ENCODE measurements around the gene FOXA2. TPM values are rescaled to one million over a fixed set of nuclear protein-coding genes. Genes with fewer than 3 reads are reported as not detected.

FOXA2 gene
- total and polyA plus RNA-seq, 2 of the 13 experiments (the other 11 are each of a cell fraction or from before 2014, with no cell fraction given) = 8.8 to 12.2 TPM

DNA sequence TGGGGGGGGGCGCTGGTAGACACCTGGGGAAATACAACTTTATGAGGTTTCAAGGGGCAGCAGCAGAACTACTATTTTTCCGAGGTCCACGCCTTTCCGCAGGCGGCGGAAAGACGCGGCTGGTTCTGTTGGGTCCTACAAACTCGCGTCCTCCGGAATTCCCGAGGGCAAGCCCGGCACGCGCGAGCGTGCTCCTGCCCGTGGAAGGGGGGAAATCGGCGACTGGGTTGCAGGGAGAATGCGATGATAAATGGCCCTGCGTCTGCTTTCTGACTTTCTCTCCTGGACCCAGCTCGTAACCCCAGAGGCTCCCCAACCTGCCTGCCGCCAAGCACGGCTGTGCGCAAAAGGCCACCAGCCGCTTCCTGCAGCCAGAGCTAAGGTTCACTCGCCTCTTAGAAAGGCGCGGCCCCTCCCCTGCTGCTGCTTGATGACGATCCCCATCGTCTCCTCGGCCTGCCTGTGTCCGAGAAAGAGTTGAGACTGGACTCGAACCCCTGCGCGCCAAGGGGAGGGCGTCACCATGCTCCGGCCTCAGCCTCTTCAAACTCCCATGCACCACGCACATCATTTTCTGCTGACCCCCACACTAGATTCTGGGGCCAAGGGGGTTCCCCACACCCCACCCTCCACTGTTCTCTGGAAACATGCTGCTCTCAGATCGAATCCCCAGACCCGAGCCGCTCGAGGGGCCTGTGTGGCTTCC, 6.7 kb downstream of the FOXA2 start (continued):
- TF ChIP-seq, protein P1, sequence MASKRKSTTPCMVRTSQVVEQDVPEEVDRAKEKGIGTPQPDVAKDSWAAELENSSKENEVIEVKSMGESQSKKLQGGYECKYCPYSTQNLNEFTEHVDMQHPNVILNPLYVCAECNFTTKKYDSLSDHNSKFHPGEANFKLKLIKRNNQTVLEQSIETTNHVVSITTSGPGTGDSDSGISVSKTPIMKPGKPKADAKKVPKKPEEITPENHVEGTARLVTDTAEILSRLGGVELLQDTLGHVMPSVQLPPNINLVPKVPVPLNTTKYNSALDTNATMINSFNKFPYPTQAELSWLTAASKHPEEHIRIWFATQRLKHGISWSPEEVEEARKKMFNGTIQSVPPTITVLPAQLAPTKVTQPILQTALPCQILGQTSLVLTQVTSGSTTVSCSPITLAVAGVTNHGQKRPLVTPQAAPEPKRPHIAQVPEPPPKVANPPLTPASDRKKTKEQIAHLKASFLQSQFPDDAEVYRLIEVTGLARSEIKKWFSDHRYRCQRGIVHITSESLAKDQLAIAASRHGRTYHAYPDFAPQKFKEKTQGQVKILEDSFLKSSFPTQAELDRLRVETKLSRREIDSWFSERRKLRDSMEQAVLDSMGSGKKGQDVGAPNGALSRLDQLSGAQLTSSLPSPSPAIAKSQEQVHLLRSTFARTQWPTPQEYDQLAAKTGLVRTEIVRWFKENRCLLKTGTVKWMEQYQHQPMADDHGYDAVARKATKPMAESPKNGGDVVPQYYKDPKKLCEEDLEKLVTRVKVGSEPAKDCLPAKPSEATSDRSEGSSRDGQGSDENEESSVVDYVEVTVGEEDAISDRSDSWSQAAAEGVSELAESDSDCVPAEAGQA (IDR thresholded peaks at IDR 0.05; ENCODE audit: low read depth) = no peak
- TF ChIP-seq, protein P1 (CRISPR knock-in tag; IDR thresholded peaks at IDR 0.05; ENCODE audit: borderline replicate concordance) = no peak
- peak; percentile 51; the same call in 1 of the 2 replicates for TF ChIP-seq SAP130 (CRISPR knock-in tag; IDR thresholded peaks at IDR 0.05; ENCODE audit: low read depth)
- TF ChIP-seq, protein P2, sequence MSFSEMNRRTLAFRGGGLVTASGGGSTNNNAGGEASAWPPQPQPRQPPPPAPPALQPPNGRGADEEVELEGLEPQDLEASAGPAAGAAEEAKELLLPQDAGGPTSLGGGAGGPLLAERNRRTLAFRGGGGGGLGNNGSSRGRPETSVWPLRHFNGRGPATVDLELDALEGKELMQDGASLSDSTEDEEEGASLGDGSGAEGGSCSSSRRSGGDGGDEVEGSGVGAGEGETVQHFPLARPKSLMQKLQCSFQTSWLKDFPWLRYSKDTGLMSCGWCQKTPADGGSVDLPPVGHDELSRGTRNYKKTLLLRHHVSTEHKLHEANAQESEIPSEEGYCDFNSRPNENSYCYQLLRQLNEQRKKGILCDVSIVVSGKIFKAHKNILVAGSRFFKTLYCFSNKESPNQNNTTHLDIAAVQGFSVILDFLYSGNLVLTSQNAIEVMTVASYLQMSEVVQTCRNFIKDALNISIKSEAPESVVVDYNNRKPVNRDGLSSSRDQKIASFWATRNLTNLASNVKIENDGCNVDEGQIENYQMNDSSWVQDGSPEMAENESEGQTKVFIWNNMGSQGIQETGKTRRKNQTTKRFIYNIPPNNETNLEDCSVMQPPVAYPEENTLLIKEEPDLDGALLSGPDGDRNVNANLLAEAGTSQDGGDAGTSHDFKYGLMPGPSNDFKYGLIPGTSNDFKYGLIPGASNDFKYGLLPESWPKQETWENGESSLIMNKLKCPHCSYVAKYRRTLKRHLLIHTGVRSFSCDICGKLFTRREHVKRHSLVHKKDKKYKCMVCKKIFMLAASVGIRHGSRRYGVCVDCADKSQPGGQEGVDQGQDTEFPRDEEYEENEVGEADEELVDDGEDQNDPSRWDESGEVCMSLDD (CRISPR knock-in tag; IDR thresholded peaks at IDR 0.05; ENCODE audit: borderline replicate concordance) = no peak
- TF ChIP-seq, protein P3, sequence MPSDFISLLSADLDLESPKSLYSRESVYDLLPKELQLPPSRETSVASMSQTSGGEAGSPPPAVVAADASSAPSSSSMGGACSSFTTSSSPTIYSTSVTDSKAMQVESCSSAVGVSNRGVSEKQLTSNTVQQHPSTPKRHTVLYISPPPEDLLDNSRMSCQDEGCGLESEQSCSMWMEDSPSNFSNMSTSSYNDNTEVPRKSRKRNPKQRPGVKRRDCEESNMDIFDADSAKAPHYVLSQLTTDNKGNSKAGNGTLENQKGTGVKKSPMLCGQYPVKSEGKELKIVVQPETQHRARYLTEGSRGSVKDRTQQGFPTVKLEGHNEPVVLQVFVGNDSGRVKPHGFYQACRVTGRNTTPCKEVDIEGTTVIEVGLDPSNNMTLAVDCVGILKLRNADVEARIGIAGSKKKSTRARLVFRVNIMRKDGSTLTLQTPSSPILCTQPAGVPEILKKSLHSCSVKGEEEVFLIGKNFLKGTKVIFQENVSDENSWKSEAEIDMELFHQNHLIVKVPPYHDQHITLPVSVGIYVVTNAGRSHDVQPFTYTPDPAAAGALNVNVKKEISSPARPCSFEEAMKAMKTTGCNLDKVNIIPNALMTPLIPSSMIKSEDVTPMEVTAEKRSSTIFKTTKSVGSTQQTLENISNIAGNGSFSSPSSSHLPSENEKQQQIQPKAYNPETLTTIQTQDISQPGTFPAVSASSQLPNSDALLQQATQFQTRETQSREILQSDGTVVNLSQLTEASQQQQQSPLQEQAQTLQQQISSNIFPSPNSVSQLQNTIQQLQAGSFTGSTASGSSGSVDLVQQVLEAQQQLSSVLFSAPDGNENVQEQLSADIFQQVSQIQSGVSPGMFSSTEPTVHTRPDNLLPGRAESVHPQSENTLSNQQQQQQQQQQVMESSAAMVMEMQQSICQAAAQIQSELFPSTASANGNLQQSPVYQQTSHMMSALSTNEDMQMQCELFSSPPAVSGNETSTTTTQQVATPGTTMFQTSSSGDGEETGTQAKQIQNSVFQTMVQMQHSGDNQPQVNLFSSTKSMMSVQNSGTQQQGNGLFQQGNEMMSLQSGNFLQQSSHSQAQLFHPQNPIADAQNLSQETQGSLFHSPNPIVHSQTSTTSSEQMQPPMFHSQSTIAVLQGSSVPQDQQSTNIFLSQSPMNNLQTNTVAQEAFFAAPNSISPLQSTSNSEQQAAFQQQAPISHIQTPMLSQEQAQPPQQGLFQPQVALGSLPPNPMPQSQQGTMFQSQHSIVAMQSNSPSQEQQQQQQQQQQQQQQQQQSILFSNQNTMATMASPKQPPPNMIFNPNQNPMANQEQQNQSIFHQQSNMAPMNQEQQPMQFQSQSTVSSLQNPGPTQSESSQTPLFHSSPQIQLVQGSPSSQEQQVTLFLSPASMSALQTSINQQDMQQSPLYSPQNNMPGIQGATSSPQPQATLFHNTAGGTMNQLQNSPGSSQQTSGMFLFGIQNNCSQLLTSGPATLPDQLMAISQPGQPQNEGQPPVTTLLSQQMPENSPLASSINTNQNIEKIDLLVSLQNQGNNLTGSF (CRISPR knock-in tag; IDR thresholded peaks at IDR 0.05) = no peak; the same call in 1 of the 2 replicates
- TF ChIP-seq CBX2 (IDR thresholded peaks at IDR 0.05; ENCODE audit: low read depth, low read length) = no peak
- TF ChIP-seq CBX2 (CRISPR knock-in tag; IDR thresholded peaks at IDR 0.05; ENCODE audit: low read depth) = 0 out of 2 replicates have a peak, but pooled peaks have one; percentile 24
- TF ChIP-seq ZNF432 (CRISPR knock-in tag; IDR thresholded peaks at IDR 0.05; ENCODE audit: borderline replicate concordance) = peak; percentile 76; the same call in 1 of the 2 replicates
- TF ChIP-seq ADNP (CRISPR knock-in tag; IDR thresholded peaks at IDR 0.05) = 0 out of 2 replicates have a peak, but pooled peaks have one; percentile 61
- TF ChIP-seq, protein P4, sequence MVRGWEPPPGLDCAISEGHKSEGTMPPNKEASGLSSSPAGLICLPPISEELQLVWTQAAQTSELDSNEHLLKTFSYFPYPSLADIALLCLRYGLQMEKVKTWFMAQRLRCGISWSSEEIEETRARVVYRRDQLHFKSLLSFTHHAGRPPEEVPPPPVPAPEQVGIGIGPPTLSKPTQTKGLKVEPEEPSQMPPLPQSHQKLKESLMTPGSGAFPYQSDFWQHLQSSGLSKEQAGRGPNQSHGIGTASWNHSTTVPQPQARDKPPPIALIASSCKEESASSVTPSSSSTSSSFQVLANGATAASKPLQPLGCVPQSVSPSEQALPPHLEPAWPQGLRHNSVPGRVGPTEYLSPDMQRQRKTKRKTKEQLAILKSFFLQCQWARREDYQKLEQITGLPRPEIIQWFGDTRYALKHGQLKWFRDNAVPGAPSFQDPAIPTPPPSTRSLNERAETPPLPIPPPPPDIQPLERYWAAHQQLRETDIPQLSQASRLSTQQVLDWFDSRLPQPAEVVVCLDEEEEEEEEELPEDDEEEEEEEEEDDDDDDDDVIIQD (CRISPR knock-in tag; IDR thresholded peaks at IDR 0.05; ENCODE audit: low read depth) = no peak
- TF ChIP-seq RORA (CRISPR knock-in tag; IDR thresholded peaks at IDR 0.05) = no peak
- TF ChIP-seq ZSCAN31 (CRISPR knock-in tag; IDR thresholded peaks at IDR 0.05; ENCODE audit: low read depth) = no peak
- TF ChIP-seq NFKBIZ (CRISPR knock-in tag; IDR thresholded peaks at IDR 0.05) = no peak; the same call in 1 of the 2 replicates
